ENCODE results near the gene TNFRSF19. TPM values are rescaled to one million over a fixed set of nuclear protein-coding genes. Genes with fewer than 3 reads are reported as not detected.

Gene TNFRSF19
- total and polyA plus RNA-seq, 10 of the 15 experiments (the other 5 are each of a cell fraction or from before 2014, with no cell fraction given): 16.4 to 46.2 (median 35.4) TPM

DNA sequence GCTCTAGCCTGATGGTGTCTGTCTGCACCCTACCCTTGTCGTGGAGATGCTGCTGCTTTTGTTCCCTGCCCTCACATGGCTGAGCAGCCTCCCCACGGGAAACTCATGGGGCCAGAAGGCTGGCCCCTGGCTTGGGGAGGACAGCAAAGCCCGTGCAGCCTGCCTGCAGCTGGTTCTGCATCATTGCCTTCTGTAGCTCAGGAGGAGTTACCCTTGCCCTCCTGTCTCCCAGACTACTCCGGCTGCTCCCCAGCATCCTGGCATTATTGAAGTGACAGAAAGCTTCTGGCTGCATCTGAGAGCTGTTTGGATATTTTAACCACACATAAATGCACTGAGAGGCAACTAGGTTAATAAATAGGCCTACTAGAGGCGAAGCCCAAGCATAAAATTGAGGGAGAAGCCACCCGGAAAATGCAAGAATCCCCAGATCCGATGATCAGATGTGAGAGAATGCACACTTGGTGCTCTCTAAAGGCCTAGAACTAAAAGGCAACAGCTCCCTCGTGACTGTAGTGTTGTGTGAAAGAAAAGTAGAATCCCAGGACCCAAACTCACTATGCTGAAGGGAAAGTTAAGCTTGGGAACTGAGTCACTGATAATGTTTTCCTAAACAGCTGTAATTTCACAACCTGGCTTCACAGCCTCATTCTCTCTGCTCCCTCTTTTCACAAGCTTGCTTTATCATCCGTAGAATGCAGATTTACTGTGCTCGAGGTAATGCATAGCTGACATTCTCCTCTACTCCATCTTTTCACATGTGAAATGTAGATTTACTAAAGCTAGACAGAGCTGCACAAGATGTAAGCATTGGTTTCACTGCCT, 110.8 kb downstream of the TNFRSF19 start:
- no peaks in the 10 kb centered on the region for H4K20me1 ChIP-seq (ENCODE audit: control insufficient read depth, insufficient read depth)
- DNase-seq (ENCODE audit: low read depth, low spot score) (no peak), ATAC-seq (no peak), FAIRE-seq (no peak)
- 20% methylated on average over 10 of the region's 10 CpGs for WGBS (ENCODE audit: insufficient coverage, insufficient replicate concordance, low lambda C conversion rate, missing lambda C conversion rate)
- H3K4me2 ChIP-seq (ENCODE audit: control insufficient read depth, insufficient read depth): no peak overlapping the region
- H3K27ac ChIP-seq (ENCODE audit: control insufficient read depth, insufficient read depth): no peak overlapping the region
- CTCF ChIA-PET: no interaction called here
- H3K4me3 ChIP-seq: no peak overlapping the region
- no peak overlapping the region for H3K9ac ChIP-seq (ENCODE audit: control insufficient read depth, insufficient read depth, low read length)
- in situ Hi-C loops (cut with MboI): no loop called here
- POLR2A ChIA-PET: no interaction called here
- intact Hi-C loops (cut with micrococcal nuclease; ENCODE audit: unreplicated experiment): no loop called here
- no peaks in the 10 kb centered on the region; the same call in 1 of the 3 replicates for H3K9me3 ChIP-seq (replicated peaks; ENCODE audit: control insufficient read depth, insufficient read depth, low read length)
- SMC1A ChIA-PET (ENCODE audit: uncharacterized antibody, unreplicated experiment): interaction anchor here (1.0 to 1.5 kb wide), 2 partner anchors 17 to 111 kb away, joined by 3 to 4 read pairs; no protein-coding TSS in a partner anchor
- H3K79me2 ChIP-seq (ENCODE audit: control insufficient read depth, insufficient read depth, low read length): no peaks in the 10 kb centered on the region
- BruUV-seq (replicated peaks): no TSS peak
- H3K36me3 ChIP-seq (ENCODE audit: control insufficient read depth in 2 of 2, insufficient read depth in 2 of 2, low read length in 1 of 2): no peaks in the 10 kb centered on the region; a peak in 1 of 4 replicates
- no peaks in the 10 kb centered on the region for H3K27me3 ChIP-seq (replicated peaks in 1 of 2; ENCODE audit: control insufficient read depth in 2 of 2, insufficient read depth in 2 of 2, low read length in 1 of 2)
- peak overlapping the region; percentile 33 for H2AFZ ChIP-seq (ENCODE audit: control insufficient read depth, low read depth, low read length)
- H3K4me1 ChIP-seq (ENCODE audit: control insufficient read depth, insufficient read depth, low read length): peaks cover 4% of the 10 kb centered on the region; the same call in 1 of the 2 replicates
- TF ChIP-seq RAD21 (IDR thresholded peaks at IDR 0.05; ENCODE audit: insufficient read depth, low read depth, low read length): no peak
- TF ChIP-seq ASH2L (IDR thresholded peaks at IDR 0.05; ENCODE audit: borderline replicate concordance, low read depth): no peak
- TF ChIP-seq RAD51 (IDR thresholded peaks at IDR 0.05): no peak
- TF ChIP-seq, protein P1, sequence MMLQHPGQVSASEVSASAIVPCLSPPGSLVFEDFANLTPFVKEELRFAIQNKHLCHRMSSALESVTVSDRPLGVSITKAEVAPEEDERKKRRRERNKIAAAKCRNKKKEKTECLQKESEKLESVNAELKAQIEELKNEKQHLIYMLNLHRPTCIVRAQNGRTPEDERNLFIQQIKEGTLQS (IDR thresholded peaks at IDR 0.05; ENCODE audit: borderline replicate concordance, extremely low read depth, low read depth, low read length): no peak
- TF ChIP-seq TCF3 (IDR thresholded peaks at IDR 0.05; ENCODE audit: borderline replicate concordance, insufficient read depth, low read depth, low read length): no peak
- no peak for TF ChIP-seq CHD4 (IDR thresholded peaks at IDR 0.05)
- no peak for TF ChIP-seq NRF1 (conservative IDR thresholded peaks at IDR 0.05; ENCODE audit: low read depth, low read length)
- TF ChIP-seq, protein P2, sequence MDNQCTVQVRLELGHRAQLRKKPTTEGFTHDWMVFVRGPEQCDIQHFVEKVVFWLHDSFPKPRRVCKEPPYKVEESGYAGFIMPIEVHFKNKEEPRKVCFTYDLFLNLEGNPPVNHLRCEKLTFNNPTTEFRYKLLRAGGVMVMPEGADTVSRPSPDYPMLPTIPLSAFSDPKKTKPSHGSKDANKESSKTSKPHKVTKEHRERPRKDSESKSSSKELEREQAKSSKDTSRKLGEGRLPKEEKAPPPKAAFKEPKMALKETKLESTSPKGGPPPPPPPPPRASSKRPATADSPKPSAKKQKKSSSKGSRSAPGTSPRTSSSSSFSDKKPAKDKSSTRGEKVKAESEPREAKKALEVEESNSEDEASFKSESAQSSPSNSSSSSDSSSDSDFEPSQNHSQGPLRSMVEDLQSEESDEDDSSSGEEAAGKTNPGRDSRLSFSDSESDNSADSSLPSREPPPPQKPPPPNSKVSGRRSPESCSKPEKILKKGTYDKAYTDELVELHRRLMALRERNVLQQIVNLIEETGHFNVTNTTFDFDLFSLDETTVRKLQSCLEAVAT (IDR thresholded peaks at IDR 0.05): no peak
- TF ChIP-seq RCOR1 (conservative IDR thresholded peaks at IDR 0.05; ENCODE audit: low read depth, low read length): no peak
- no peak for TF ChIP-seq NR2C1 (IDR thresholded peaks at IDR 0.05)
- RAD21 ChIA-PET (ENCODE audit: unreplicated experiment): no interaction called here

Data from GM12878 (cell line).